AG04449 (cell line): Measurements from ENCODE around the gene SLIT3.
A peak's percentile ranks its signal among the peaks of the same experiment; 100 is the strongest.

Experiments
- CTCF ChIA-PET: fragments of 350-600 bp; formaldehyde crosslinking; extraction: SDS; loops from one replicate; lab custom pipeline; 2021; ENCODE audit warnings: antibody characterized with exemption; lab: Yijun Ruan, JAX
- POLR2A ChIA-PET: fragments of 400-600, 350-600 bp; formaldehyde crosslinking; extraction: SDS; loops from one replicate; lab custom pipeline; 2020; ENCODE audit warnings: antibody characterized with exemption, inconsistent platforms; lab: Yijun Ruan, JAX
- DNase-seq: peaks from one replicate; pipeline ENCODE4 v3.0.0-alpha.2; 2010; ENCODE audit warnings: low read depth, low spot score
- H3K4me3 ChIP-seq: 2 replicates; pipeline ENCODE4 v1.5.1; 2011; ENCODE audit warnings: low read depth, mild to moderate bottlenecking, control low read depth, low read length
- CTCF ChIP-seq: IDR thresholded peaks from one replicate; pipeline ENCODE4 v1.5.1; 2011; ENCODE audit warnings: mild to moderate bottlenecking, moderate library complexity, low read length, control low read depth, inconsistent platforms; ENCODE audit not compliant: insufficient read depth; ENCODE audit errors: missing control alignments

Gene SLIT3

GRCh38 chr5:168655316-168655715 lies 645.6 kb downstream of the SLIT3 start:
- CTCF ChIA-PET, result interaction anchor here (2.4 kb wide), 1 partner anchor 24 kb away, joined by 11 read pairs; no protein-coding TSS in a partner anchor
- DNase-seq, result no peak
- POLR2A ChIA-PET, result no interaction called here
- no peak overlapping the region for H3K4me3 ChIP-seq
- no peak for TF ChIP-seq CTCF

GRCh38 chr5:168654211-168654721 lies 646.7 kb downstream of the SLIT3 start:
- no peak for TF ChIP-seq CTCF
- no peak overlapping the region for H3K4me3 ChIP-seq
- ChIA-PET CTCF (interaction anchor here (0.9 to 2.4 kb wide), 3 partner anchors 24 to 359 kb away, joined by 3 to 11 read pairs (median 3); no protein-coding TSS in a partner anchor), POLR2A (no interaction called here)
- peak; percentile 37 for DNase-seq

- H3K4me3 ChIP-seq, result no peak overlapping the region
- ChIA-PET CTCF (interaction anchor here (1.4 to 2.4 kb wide), 2 partner anchors 26 to 358 kb away, joined by 3 to 11 read pairs; no protein-coding TSS in a partner anchor), POLR2A (no interaction called here)
- DNase-seq, result no peak
- no peak for TF ChIP-seq CTCF
Observed at GRCh38 chr5:168653626-168654025, 647.3 kb downstream of the SLIT3 start.

- no peak overlapping the region for H3K4me3 ChIP-seq
- DNase-seq, result peak; percentile 65
- no peak for TF ChIP-seq CTCF
- ChIA-PET POLR2A (no interaction called here), CTCF (interaction anchor here (0.7 to 1.5 kb wide), 2 partner anchors 344 to 652 kb away, joined by 3 to 4 read pairs; no protein-coding TSS in a partner anchor)
Observed at GRCh38 chr5:168651648-168652047, 649.3 kb downstream of the SLIT3 start.

- ChIA-PET CTCF (no interaction called here), POLR2A (no interaction called here)
- DNase-seq, result no peak
Observed at GRCh38 chr5:168649306-168649705, 651.6 kb downstream of the SLIT3 start.

More at GRCh38 chr5:168649306-168649705, 651.6 kb downstream of the SLIT3 start:
- H3K4me3 ChIP-seq, result no peak overlapping the region
- no peak for TF ChIP-seq CTCF
